ENCODE data around the gene SMARCB1.

Gene SMARCB1

GRCh38 chr22:23834406-23834792 is 47.6 kb downstream of the SMARCB1 start:
- no peak for DNase-seq

- no peak for DNase-seq
Observed at GRCh38 chr22:23834793-23835483, 48.2 kb downstream of the SMARCB1 start.

- DNase-seq, result no peak
Observed at GRCh38 chr22:23835484-23836144, 48.8 kb downstream of the SMARCB1 start.

GRCh38 chr22:23836281-23836680 is 49.5 kb downstream of the SMARCB1 start:
- no peak for DNase-seq

- DNase-seq, result no peak
Observed at GRCh38 chr22:23836692-23837495, 50.1 kb downstream of the SMARCB1 start.

GRCh38 chr22:23837496-23837859 is 50.7 kb downstream of the SMARCB1 start:
- DNase-seq, result no peak

GRCh38 chr22:23837911-23838680 is 51.3 kb downstream of the SMARCB1 start:
- peak; percentile 24 for DNase-seq

- peak; percentile 98 for DNase-seq
Observed at GRCh38 chr22:23838681-23839468, 52.1 kb downstream of the SMARCB1 start, which contains the start of gene DERL3. DERL3 (minus strand) TSS chr22:23839006; CDS start chr22:23838987, 19 bp downstream.

- DNase-seq, result no peak
Observed at GRCh38 chr22:23840026-23840425, 53.3 kb downstream of the SMARCB1 start.

- no peak for DNase-seq
Observed at GRCh38 chr22:23841292-23841691, 54.5 kb downstream of the SMARCB1 start.

- no peak for DNase-seq
Observed at GRCh38 chr22:23841736-23842445, 55.1 kb downstream of the SMARCB1 start.

- no peak for DNase-seq
Observed at GRCh38 chr22:23842599-23842998, 55.8 kb downstream of the SMARCB1 start.

- DNase-seq, result no peak
Observed at GRCh38 chr22:23844739-23845202, 58.0 kb downstream of the SMARCB1 start.

- no peak for DNase-seq
Observed at GRCh38 chr22:23845265-23846080, 58.7 kb downstream of the SMARCB1 start.

- DNase-seq, result no peak
Observed at GRCh38 chr22:23846081-23846469, 59.3 kb downstream of the SMARCB1 start.

GRCh38 chr22:23847310-23847920 is 60.6 kb downstream of the SMARCB1 start:
- no peak for DNase-seq

- no peak for DNase-seq
Observed at GRCh38 chr22:23847991-23848864, 61.5 kb downstream of the SMARCB1 start.

Data from stimulated activated CD4-positive, alpha-beta T cell treated with anti-CD3 and anti-CD28 coated beads, Interleukin-15, amount 100 ng/mL, for 24 hours (primary cell).